Activated gamma-delta T cell (primary cell): ENCODE results near the gene SMYD5.
"Not testable (repeated sequence)": the region's sequence is repeated elsewhere in the genome, so short reads cannot be mapped to it uniquely, and the experiment has no call there.

Experiments used
- DNase-seq: peaks from one replicate; lab custom pipeline; 2025; lab: John Stamatoyannopoulos, UW
- total RNA-seq, 2 donors: gene quantifications; one replicate each; lab custom pipeline; 2026; lab: John Stamatoyannopoulos, UW

Gene SMYD5
- 23.3 to 36.1 reads per million in 2 donors for total RNA-seq

- DNase-seq, result peak; percentile 73
Observed at GRCh38 chr2:73214120-73215035, at the start of gene SMYD5. Gene SMYD5, plus strand, starts transcription at chr2:73214245. Its CDS starts 22 bp downstream, at chr2:73214267.

GRCh38 chr2:73165978-73166377 lies 48.1 kb upstream of the SMYD5 start:
- not testable (repeated sequence) for DNase-seq

GRCh38 chr2:73166813-73167212 lies 47.2 kb upstream of the SMYD5 start:
- DNase-seq, result not testable (repeated sequence)

GRCh38 chr2:73168348-73168747 lies 45.7 kb upstream of the SMYD5 start:
- DNase-seq, result not testable (repeated sequence)

GRCh38 chr2:73170341-73170740 lies 43.7 kb upstream of the SMYD5 start:
- DNase-seq, result not testable (repeated sequence)

GRCh38 chr2:73172963-73173362 lies 41.1 kb upstream of the SMYD5 start:
- no peak for DNase-seq

- no peak for DNase-seq
Observed at GRCh38 chr2:73173781-73174180, 40.3 kb upstream of the SMYD5 start.

- DNase-seq, result no peak
Observed at GRCh38 chr2:73174244-73174643, 39.8 kb upstream of the SMYD5 start.

- DNase-seq, result no peak
Observed at GRCh38 chr2:73174941-73175662, 38.9 kb upstream of the SMYD5 start.

- peak; percentile 49 for DNase-seq
Observed at GRCh38 chr2:73175663-73176204, 38.3 kb upstream of the SMYD5 start.

- DNase-seq, result no peak
Observed at GRCh38 chr2:73176205-73176880, 37.7 kb upstream of the SMYD5 start.

- peak; percentile 70 for DNase-seq
Observed at GRCh38 chr2:73176881-73177644, 37.0 kb upstream of the SMYD5 start.

- no peak for DNase-seq
Observed at GRCh38 chr2:73177645-73178255, 36.3 kb upstream of the SMYD5 start.

GRCh38 chr2:73185965-73186364 lies 28.1 kb upstream of the SMYD5 start:
- no peak for DNase-seq

GRCh38 chr2:73187549-73187948 lies 26.5 kb upstream of the SMYD5 start:
- DNase-seq, result no peak

GRCh38 chr2:73197579-73197978 lies 16.5 kb upstream of the SMYD5 start:
- no peak for DNase-seq

- DNase-seq, result not testable (repeated sequence)
Observed at GRCh38 chr2:73200281-73200680, 13.8 kb upstream of the SMYD5 start.

GRCh38 chr2:73202156-73203054 lies 11.6 kb upstream of the SMYD5 start, which contains the start of gene NOTO:
Gene NOTO, plus strand, starts transcription at chr2:73202574. Its CDS starts 93 bp downstream, at chr2:73202667.
- no peak for DNase-seq

GRCh38 chr2:73203055-73203681 lies 10.9 kb upstream of the SMYD5 start:
- DNase-seq, result peak; percentile 11
